Stimulated activated CD8-positive, alpha-beta memory T cell treated with anti-CD3 and anti-CD28 coated beads, Interleukin-4, amount 100 ng/mL, for 4 hours (primary cell): ENCODE data around the gene MRNIP.

Source experiments
- DNase-seq, 2 donors: peaks; one replicate each; pipeline ENCODE4 v3.0.0-alpha.2; 2020; ENCODE audit warnings: low read depth in 2 of 2, low spot score in 1 of 2

Gene MRNIP

DNA sequence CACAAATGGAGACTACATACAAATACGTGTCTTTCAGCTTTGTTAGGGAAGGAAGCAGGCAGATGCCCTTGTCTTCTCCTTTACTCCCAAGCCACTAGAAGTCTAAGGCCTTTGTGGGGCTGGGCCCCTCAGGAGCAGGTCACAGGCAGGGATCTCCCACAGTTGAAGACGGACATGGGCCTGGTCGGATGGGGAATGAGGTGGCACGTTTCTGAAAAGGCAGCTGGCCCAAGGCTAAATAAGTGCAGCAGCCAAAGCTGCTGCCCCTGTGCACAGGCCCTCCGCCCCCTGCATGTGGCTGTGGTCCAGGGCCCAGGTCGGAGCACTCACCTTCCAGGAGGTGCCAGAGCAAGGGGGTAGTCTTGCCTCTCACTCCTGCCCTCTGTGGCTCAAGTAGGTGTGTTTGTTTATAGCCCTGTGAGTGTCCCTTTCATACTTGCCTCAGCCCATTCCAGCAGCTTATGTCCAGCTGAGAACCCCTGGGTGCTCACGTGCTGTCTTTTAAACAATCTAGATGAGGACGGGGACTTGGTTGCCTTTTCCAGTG lies 36.1 kb downstream of the MRNIP start:
- DNase-seq, result no peak

DNA sequence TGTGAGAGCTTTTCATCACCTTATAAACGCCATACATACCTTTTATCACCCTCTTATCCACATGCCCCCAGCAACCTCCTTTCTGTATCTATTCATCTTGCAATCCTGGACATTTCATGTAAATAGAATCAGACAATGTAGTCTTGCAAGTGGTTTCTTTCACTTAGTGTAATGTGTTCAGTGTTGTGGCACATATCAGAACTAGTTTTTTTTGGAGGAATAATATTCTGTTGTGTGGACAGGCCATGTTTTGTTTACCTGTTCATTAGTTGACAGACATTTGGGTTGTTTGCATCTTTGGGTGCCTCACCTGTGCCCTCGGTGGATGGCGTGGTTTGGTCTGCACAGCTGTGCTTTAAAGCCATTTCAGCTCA lies 36.6 kb downstream of the MRNIP start:
- DNase-seq, result no peak

DNA sequence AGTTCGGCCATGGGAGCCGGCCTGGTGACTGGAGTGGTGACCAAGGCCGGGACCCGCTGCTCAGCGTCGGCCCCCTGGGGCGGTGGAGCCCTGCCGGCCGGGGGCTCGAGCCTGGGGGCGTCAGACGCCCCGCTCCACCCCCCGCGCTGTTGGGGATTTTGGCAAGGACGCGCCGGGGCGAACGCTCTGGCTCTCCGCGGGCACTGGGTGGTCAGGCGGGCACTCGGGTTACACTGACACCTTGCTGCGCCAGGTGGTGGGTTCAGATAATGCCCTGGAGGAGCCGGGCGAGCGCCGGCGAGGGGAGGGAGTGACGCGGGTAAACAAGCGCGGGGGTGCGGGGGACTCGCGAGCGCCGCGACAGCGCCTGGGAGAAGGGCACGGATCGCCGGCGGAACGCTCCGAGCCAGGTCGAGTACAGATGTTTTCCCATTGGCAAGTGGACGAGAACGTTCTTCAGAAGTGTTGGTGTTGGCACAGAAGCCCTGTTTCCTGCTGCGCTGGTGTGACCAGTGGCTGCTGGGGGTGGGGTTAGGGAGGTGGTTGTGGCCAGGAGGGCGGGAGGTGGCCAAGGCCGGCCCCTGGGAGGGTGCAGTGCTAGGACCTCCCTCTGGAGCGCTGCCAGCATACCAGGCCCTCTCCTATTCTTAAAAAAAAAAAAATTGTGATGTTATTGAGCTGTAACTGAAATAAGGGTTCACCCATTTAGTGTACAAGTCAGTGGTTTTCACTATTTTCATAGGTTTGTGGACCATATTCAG lies 37.1 kb downstream of the MRNIP start:
- DNase-seq, result peak in 1 of 2 donors; percentile 63

DNA sequence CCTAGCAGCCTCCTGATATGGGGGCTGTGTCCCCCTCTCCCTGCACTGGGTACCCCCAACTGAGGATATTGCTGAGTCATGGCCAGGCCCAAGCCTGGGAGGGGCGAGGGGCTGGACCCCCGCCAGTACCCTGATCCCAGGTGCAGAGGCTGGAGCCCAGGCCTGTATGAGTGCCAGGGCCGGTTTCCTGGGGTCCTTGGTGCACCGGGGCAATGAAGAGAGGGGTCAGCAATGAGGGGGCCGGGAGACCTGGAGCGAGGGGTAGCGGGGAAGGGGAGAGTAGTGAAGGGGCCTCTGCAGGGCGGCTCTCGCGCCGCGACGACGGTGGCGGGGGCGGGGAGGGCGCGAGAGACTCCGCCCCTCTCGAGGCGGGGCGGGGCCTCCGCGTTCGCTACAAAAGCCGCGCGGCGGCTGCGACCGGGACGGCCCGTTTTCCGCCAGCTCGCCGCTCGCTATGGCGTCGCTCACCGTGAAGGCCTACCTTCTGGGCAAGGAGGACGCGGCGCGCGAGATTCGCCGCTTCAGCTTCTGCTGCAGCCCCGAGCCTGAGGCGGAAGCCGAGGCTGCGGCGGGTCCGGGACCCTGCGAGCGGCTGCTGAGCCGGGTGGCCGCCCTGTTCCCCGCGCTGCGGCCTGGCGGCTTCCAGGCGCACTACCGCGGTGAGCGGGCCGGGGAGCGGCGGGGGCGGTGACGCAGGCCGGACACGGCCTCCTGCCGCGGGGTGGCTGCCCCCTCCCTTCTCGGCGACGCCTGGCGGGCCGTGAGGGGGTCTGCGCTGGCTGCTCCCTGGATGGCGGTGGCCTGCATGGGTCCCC lies 37.9 kb downstream of the MRNIP start, which contains the start of gene SQSTM1:
Gene SQSTM1, plus strand, starts transcription at position 423 of the 815 bp plus-strand sequence. Its CDS starts 32 bp downstream, at position 455.
- peak; percentile 37 to 57 for DNase-seq

DNA sequence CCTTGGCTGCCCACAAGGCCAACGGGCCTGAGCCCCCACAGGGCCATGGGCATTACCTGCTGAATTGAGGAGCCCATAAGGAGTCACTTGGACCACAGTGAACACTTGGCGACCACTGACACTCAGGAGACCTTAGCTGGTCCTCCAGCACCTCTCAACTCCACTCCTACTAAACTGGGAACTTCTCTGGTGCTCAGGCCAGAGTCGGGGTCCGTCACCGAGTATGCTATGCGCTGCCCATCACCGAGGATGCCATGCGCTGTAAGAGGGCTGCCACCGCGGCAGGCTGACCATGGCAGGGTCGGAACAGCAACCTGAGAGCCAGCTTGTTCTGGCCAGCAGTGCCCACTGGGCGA lies 38.5 kb downstream of the MRNIP start:
- DNase-seq, result no peak

DNA sequence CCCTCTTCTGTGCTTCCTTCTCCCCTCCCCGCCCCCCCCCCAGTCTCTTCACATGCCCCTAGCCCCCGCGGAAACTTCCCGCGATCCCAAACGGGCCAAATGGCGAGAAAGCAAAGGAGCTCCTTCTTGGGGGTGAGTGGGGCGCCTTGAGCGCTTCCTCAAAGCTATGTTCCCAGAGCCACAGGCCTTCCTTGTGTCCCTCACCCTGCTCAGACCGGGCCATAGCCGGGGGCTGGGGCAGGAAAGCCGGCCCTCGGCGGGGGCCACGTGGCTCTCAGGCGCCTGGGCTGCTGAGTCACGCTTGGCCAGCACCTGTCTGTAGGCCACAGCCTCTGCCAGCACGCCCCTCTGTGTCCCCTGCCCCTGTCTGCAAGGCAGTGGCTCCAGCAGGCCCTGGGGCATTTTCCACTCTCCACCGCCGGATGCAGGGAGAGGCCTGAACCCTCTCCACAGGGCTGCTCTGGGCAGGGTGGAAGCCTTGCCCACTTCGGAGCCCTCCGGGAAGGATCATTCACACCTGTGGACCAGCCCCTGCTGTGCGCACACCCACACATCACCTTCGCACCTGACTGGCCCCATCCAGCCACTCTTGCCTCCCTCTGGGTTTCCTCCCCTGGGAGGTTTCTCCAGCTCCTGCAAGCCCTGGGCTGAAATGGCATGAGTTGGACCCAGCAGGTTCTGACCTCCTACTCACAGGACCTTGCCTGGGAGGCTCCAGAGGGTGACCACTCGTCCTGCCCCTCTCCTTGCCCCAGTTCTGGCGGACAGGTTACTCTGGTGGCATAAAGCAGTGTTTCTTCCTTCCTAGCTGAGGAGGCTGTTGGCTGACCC lies 39.1 kb downstream of the MRNIP start:
- DNase-seq, result no peak

DNA sequence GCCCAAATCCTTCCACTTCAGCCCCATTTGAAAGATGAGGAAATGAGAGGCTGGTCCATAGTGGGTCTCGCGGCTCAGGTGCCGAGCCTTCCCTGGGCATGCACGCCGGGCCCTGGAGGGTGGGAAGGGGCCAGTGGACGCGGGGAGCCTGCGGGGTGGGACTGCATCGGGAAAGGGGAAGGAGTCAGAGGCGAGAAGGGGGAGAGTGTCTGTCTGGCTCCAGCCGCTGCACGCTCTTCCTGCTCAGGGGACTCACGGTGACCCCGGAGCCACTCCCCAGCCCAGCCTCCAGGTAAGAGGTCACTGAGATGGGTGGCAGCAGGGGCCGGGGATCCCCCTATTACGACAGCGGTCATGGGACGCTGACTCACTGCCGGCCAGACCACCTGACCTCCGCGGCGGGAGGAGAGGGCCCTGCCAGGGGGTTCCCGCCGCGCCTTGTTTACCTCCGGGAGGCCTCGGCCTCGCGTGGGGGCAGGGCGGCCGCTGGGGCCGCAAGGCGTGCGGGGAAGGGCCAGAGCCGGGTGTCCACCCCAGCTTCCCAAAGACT lies 39.8 kb downstream of the MRNIP start:
- peak; percentile 44 to 77 for DNase-seq

DNA sequence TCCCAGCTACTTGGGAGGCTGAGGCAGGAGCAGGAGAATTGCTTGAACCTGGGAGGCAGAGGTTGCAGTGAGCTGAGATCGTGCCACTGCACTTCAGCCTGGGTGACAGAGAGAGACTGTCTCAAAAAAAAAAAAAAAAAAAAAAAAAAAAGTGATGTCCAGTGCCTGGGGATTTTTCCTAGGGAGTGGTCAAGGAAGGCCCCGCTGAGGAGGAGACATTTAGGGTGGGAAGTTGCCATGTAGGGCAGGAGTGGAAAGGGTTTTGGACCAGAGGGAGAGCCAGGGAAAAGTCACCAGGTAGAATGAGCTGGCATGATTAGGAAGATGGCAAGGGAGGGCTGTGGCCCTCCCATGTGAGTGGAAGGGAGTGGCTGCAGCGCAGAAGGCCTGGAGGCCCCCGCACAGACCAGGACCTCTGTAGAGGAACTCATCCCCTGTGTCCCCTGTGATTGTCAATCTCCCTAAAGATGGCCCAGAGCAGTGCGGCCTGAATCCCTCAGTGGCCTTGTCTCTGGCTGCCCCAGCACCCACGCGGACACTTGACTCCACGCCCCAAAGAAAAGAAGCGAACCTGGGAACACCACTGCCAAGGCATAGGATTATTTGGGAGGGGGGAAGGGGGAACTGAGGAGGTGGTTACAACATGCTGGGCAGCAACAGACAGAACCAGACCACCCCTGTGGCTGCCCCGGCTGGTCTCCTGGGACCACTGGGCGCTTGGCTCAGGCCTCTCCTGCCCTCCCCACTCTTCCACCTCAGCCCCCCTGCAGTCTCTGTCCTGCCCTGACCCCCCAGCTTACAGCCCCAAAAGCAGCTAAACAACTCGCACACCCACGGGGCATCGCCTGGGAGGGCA lies 40.5 kb downstream of the MRNIP start:
- DNase-seq, result no peak

DNA sequence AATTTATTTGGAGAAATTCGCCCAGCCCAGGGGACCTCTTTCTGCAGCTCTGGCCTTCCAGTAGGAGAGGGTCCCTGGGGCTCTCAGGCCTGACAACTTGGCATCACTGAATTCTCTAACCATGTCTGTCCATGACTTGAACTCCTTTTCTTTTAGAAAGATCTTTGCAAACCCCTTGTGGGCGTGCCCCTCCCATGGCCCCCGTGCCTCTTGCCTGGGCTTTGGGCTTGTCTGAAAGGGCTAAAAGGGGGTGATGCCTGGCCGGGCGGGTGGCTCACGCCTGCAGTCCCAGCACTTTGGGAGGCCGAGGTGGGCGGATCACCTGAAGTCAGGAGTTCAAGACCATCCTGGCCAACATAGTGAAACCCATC lies 41.2 kb downstream of the MRNIP start:
- DNase-seq, result no peak

DNA sequence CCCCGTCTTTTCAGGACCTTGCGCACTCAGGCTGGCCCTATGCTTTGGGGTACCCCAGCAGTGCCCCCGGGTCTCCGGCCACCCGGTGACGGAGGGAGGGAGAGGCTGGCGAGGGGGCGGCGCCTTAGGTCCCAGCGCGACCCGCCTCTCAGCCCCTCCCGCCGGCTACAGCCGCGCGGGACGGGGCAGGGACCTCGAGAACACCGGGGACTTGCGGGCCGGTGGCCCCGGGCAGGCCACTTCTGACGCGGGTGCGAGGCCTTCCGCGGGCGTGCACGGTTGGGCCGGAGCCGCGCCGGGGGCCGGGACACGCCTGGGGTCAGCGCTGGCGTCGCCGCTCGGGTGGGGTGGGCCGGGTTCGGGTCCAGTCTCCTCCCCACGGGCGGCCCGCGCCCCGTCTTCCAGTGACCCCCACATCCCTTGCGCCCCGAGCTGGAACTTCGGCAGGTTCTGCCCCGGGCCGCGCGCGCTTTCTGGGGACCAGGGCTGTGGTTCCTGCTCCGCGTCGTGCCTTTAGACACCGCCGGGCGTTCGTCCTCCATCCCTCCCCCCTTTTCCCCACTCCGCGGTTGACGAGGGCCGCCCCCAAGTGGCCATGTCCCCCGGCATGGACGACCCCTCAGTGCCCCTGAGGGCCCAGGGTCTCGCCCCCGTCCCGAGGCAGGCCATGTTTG lies 41.7 kb downstream of the MRNIP start:
- DNase-seq, result no peak

DNA sequence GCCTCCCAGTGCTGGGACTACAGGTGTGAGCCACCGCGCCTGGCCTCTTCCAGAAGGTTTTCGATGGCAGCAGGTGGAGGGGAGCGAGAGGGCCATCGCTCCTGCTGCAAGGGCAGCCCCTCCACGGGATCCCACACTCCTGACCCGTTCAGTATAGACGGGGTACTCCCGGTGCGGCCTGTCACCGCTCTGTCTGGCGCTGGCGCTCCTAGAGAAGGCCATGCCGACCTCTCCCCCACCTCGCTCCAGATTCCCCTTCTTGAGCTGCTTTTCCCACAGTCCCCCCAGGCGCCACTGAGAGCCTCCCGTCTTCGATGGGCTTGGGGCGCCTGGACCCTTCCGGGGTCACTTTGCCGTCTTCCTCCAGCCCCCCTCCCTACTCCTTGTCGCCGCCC lies 42.2 kb downstream of the MRNIP start:
- DNase-seq, result no peak

DNA sequence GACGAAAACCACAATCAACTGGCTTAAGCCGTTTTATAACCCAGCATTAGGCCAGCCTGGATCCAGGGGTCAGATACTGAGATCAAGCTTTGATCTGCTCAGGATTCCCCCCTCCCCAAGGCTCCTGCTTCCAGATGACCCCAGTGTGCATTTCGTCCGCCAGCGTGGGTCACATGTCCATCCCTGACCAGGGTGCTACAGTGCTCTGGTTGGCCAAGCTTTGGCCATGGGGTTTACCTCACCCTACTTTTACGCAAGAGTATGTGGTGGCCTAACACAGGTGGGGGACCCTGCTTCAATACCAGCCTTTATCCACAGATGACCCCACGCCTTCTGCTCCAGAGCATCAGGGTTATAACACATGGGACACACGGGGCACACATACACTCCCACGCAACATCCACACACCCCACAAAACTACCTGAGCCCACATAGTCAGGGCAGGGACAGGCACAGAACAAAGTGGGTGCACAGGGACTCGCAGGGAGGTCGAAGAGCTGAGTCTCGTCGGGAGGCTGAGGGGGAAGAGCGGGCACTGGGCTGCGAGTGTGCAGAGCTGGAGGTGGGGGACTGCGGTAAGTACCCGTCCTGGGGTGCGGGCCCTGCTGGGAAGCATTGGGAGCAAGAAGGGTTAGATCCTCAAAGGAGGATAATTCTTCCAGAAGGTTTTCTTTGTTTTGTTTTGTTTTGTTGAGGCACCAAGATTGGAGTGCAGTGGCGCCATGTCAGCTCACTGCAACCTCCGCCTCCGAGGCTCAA lies 42.9 kb downstream of the MRNIP start:
- DNase-seq, result no peak

DNA sequence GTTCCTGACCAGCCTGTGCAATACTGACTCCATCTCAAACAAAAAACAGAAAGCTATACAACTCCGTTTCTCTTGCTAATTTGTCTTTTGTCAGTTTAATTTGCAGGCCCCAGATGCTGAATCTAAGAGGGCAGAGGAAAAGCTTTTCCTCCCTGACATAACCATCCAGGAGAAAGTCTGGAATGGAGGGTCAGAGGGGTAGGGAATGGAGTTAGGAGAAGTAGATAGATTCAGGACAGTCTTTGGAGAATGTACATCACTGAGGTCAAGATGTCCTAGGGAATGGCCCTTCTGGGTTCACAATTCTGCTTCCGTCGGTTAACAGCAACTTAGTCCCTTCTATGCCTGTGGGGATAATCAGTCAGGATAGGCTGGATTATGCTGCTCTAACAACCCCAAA lies 44.5 kb downstream of the MRNIP start:
- no peak for DNase-seq

DNA sequence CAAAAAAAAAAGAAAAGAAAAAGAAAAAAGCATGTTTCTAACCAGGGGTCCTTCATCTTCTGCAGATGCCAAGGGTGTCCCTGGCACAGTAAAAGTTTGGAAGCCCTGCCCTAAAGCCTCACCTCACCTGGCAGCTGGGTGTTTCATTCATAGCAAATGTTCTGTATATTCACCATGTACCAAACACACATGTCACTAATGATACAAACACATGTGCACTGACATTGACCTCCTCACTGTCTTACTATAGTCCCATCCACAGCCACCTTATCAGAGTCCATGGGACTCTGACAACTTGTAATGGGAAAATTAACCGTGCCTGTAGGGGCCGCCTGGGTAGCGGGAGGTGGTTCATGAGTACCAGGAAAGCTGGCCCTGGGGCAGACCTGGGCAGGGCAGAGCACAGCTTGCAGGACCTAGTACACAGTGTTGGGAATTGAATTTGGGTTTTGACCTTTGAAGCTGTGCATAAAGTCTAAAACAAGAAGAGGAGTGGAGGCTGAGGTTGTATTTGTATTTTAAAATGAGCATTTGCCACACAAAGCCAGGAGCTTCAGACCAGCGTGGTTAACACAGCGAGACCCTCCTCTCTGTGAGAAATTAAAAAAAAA lies 45.5 kb downstream of the MRNIP start:
- DNase-seq, result no peak

DNA sequence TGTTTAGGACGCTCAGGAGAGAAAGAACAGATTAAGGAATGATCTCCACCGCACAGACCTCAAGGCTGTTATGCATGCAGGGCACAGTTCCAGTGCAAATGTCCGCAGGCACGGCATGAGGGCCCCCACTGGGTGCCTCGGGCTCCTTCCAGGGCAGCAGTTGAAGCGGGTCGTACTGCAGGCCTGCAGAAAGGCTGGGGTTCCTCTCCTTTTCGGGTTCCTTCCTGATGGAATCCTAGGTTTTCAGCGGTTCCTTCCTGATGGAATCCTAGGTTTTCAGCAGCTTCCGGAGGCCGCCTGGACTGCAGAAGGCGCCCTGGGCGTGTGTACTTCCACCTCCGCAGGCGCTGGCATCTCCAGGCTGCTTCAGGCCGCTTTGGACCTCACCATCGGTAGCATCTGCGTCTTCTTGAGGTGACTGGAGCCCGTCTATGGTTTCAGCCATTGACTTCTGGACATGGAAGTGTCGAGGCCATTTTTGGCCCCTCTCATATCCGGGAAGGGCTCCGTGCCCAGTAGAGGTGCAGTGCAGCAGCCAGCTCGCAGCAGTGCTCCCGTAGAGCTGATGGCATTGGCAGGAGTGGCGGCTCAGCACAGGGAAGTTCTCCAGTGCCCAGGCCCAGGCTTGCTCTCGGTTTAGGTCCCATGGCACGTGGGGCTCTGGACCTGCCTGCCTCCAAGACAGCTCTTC lies 46.3 kb downstream of the MRNIP start:
- no peak for DNase-seq

DNA sequence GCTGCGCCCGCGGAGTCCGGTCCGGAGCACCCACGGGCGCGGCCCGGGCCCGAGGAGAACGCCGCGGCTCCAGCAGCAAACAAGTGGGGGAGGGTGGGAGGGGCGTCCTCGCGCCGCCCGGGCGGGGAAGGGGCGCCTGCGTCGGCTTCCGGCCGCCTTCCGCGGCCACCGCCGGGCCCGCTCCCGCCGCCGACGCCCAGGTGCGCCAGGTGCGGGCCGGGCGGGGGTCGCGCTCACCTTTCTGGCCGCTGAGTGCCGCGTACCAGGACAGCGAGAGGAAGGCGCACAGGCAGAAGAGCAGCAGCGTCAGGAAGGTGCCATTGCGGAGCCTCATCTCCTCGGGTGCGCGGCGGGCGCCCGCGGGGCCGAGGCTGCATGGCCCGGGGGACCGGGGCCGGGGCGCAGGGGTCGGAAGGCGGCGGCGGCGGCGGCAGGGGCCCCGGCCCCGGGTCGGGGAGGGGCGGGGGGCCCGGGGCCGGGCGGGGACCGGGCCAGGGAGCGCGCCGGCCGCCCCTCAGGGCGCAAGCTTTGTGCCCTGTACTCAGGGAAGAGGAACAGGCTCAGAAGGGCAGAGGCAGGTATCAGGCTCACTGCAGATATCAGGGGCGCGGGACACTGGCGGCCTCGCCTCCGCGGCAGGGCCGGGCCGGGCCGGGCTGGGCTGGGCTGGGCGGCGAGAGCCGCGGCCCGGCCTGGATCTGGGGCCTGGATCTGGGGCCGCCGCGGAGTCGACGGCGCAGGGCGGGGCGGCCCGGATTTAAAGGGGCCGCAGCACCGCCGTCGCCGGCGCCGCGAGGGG lies 52.2 kb downstream of the MRNIP start, which contains the start of gene MGAT4B:
Gene MGAT4B, minus strand, starts transcription at position 617 of the 799 bp plus-strand sequence. Its CDS starts 283 bp downstream, at position 334.
- DNase-seq, result no peak
